ENCODE data around the gene B4GALT2.
A peak's percentile ranks its signal among the peaks of the same experiment; 100 is the strongest.

Gene B4GALT2

GRCh38 chr1:44002606-44003157 is 23.7 kb downstream of the B4GALT2 start:
- no peak for DNase-seq (ENCODE audit: low spot score)

GRCh38 chr1:44008259-44008658 is 29.2 kb downstream of the B4GALT2 start:
- no peak for DNase-seq (ENCODE audit: low spot score)

GRCh38 chr1:44010935-44011471 is 32.0 kb downstream of the B4GALT2 start:
- peak; percentile 93 for DNase-seq (ENCODE audit: low spot score)

GRCh38 chr1:44012404-44012803 is 33.4 kb downstream of the B4GALT2 start:
- no peak for DNase-seq (ENCODE audit: low spot score)

GRCh38 chr1:44012941-44013609 is 34.1 kb downstream of the B4GALT2 start:
- peak; percentile 81 for DNase-seq (ENCODE audit: low spot score)

- DNase-seq (ENCODE audit: low spot score) = peak; percentile 52
Measured at GRCh38 chr1:44013949-44014348, 34.9 kb downstream of the B4GALT2 start.

- DNase-seq (ENCODE audit: low spot score) = no peak
Measured at GRCh38 chr1:44014365-44015104, 35.5 kb downstream of the B4GALT2 start.

GRCh38 chr1:44015206-44015605 is 36.2 kb downstream of the B4GALT2 start:
- no peak for DNase-seq (ENCODE audit: low spot score)

GRCh38 chr1:44016041-44016889 is 37.3 kb downstream of the B4GALT2 start:
- DNase-seq (ENCODE audit: low spot score) = peak; percentile 59

- DNase-seq (ENCODE audit: low spot score) = peak; percentile 55
Measured at GRCh38 chr1:44016890-44017400, 37.9 kb downstream of the B4GALT2 start.

- peak; percentile 79 for DNase-seq (ENCODE audit: low spot score)
Measured at GRCh38 chr1:44019466-44019948, 40.5 kb downstream of the B4GALT2 start.

GRCh38 chr1:44020464-44020863 is 41.5 kb downstream of the B4GALT2 start:
- no peak for DNase-seq (ENCODE audit: low spot score)

- DNase-seq (ENCODE audit: low spot score) = peak; percentile 61
Measured at GRCh38 chr1:44021156-44021555, 42.1 kb downstream of the B4GALT2 start.

- DNase-seq (ENCODE audit: low spot score) = no peak
Measured at GRCh38 chr1:44021581-44022321, 42.7 kb downstream of the B4GALT2 start.

- no peak for DNase-seq (ENCODE audit: low spot score)
Measured at GRCh38 chr1:44024031-44024902, 45.3 kb downstream of the B4GALT2 start.

- no peak for DNase-seq (ENCODE audit: low spot score)
Measured at GRCh38 chr1:44024903-44025525, 46.0 kb downstream of the B4GALT2 start.

- no peak for DNase-seq (ENCODE audit: low spot score)
Measured at GRCh38 chr1:44025816-44026215, 46.8 kb downstream of the B4GALT2 start.

- DNase-seq (ENCODE audit: low spot score) = no peak
Measured at GRCh38 chr1:44027320-44027719, 48.3 kb downstream of the B4GALT2 start.

- no peak for DNase-seq (ENCODE audit: low spot score)
Measured at GRCh38 chr1:44029260-44029910, 50.4 kb downstream of the B4GALT2 start.

All from Ammon's horn (tissue), 1 donor.